ENCODE results near the gene SDHD. TPM values are rescaled to one million over a fixed set of nuclear protein-coding genes. Genes with fewer than 3 reads are reported as not detected.

Gene SDHD
- total and polyA plus RNA-seq, 10 donors: 73.7 to 121 (median 92.8) TPM

- no peak overlapping the region for H3K4me3 ChIP-seq
- no peak for TF ChIP-seq POLR2A (IDR thresholded peaks at IDR 0.05)
- no peak for TF ChIP-seq POLR2AphosphoS5 (IDR thresholded peaks at IDR 0.05)
- TF ChIP-seq CTCF (IDR thresholded peaks at IDR 0.05 in 8 of 11, conservative IDR thresholded peaks at IDR 0.05 in 3 of 11): peak in 10 of 11 experiments; percentile 34 to 69 (median 60)
- peaks cover 0 to 16% (median 3%) of the 10 kb centered on the region in 6 donors for H3K4me1 ChIP-seq
- intact Hi-C loops (cut with DNase I; ENCODE audit: low total_unique reads): no loop called here
- WGBS, 5 donors: 34 to 64% (median 58%) methylated on average over 4 to 6 of the region's 6 CpGs
- peaks cover 0 to 4% (median 0%) of the 10 kb centered on the region in 8 donors for H3K9me3 ChIP-seq
- H3K27ac ChIP-seq: no peak overlapping the region
- no peaks in the 10 kb centered on the region for H3K27me3 ChIP-seq (replicated peaks in 1 of 7)
- no peaks in the 10 kb centered on the region for H3K36me3 ChIP-seq
- DNase-seq: no peak
These were observed 27.1 kb downstream of the SDHD start for GRCh38 chr11:112113539-112114457.

GRCh38 chr11:112114460-112114859 lies 27.8 kb downstream of the SDHD start:
- 91 to 96% (median 93%) methylated on average over 2 of the region's 2 CpGs for WGBS, 5 donors
- Histone ChIP-seq H3K27ac (no peak overlapping the region), H3K36me3 (peaks cover 0 to 6% (median 0%) of the 10 kb centered on the region in 6 donors), H3K9me3 (peaks cover 0 to 4% (median 0%) of the 10 kb centered on the region in 8 donors), H3K4me1 (peaks cover 0 to 16% (median 3%) of the 10 kb centered on the region in 6 donors), H3K27me3 (replicated peaks in 1 of 7) (no peaks in the 10 kb centered on the region), H3K4me3 (no peak overlapping the region)
- intact Hi-C loops (cut with DNase I; ENCODE audit: low total_unique reads): no loop called here
- no peak for DNase-seq
- TF ChIP-seq POLR2AphosphoS5 (IDR thresholded peaks at IDR 0.05): no peak
- no peak for TF ChIP-seq POLR2A (IDR thresholded peaks at IDR 0.05)
- TF ChIP-seq CTCF (IDR thresholded peaks at IDR 0.05 in 8 of 11, conservative IDR thresholded peaks at IDR 0.05 in 3 of 11): no peak

- H3K9me3 ChIP-seq: peaks cover 0 to 4% (median 0%) of the 10 kb centered on the region in 8 donors
- intact Hi-C loops (cut with DNase I; ENCODE audit: low total_unique reads): no loop called here
- no peak overlapping the region for H3K27ac ChIP-seq
- WGBS, 5 donors: 73 to 81% (median 73%) methylated on average over 5 of the region's 5 CpGs
- no peak overlapping the region for H3K4me3 ChIP-seq
- no peaks in the 10 kb centered on the region for H3K27me3 ChIP-seq (replicated peaks in 1 of 7)
- TF ChIP-seq POLR2A (IDR thresholded peaks at IDR 0.05) (no peak), CTCF (IDR thresholded peaks at IDR 0.05 in 8 of 11, conservative IDR thresholded peaks at IDR 0.05 in 3 of 11) (no peak), POLR2AphosphoS5 (IDR thresholded peaks at IDR 0.05) (no peak)
- peaks cover 0 to 8% (median 0%) of the 10 kb centered on the region in 6 donors for H3K36me3 ChIP-seq
- H3K4me1 ChIP-seq: peaks cover 0 to 20% (median 3%) of the 10 kb centered on the region in 6 donors
- no peak for DNase-seq
These were observed 28.7 kb downstream of the SDHD start for GRCh38 chr11:112115386-112115785.

GRCh38 chr11:112118176-112118575 lies 31.5 kb downstream of the SDHD start:
- TF ChIP-seq POLR2AphosphoS5 (IDR thresholded peaks at IDR 0.05) (no peak), POLR2A (IDR thresholded peaks at IDR 0.05) (no peak), CTCF (IDR thresholded peaks at IDR 0.05 in 8 of 11, conservative IDR thresholded peaks at IDR 0.05 in 3 of 11) (no peak)
- H3K36me3 ChIP-seq: peaks cover 0 to 8% (median 0%) of the 10 kb centered on the region in 6 donors
- no peak for DNase-seq
- H3K4me3 ChIP-seq: no peak overlapping the region
- H3K9me3 ChIP-seq: no peaks in the 10 kb centered on the region
- 62 to 83% (median 72%) methylated on average over 2 of the region's 2 CpGs for WGBS, 5 donors
- intact Hi-C loops (cut with DNase I; ENCODE audit: low total_unique reads): no loop called here
- H3K4me1 ChIP-seq: peaks cover 0 to 17% (median 3%) of the 10 kb centered on the region in 6 donors
- no peak overlapping the region for H3K27ac ChIP-seq
- H3K27me3 ChIP-seq (replicated peaks in 1 of 7): no peaks in the 10 kb centered on the region
